Placental epithelial cell (primary cell): ENCODE data around the gene LITAFD. TPM values are rescaled to one million over a fixed set of nuclear protein-coding genes. Genes with fewer than 3 reads are reported as not detected.

Experiments used
- total RNA-seq: library from RNA; depleted of rRNA; stranded (reverse); fragments of >200 nt; gene quantifications from 2 replicates; pipeline ENCODE4 v1.2.3, GENCODE V29; 2012

LITAFD gene
- not detected in 2 replicates for total RNA-seq

DNA sequence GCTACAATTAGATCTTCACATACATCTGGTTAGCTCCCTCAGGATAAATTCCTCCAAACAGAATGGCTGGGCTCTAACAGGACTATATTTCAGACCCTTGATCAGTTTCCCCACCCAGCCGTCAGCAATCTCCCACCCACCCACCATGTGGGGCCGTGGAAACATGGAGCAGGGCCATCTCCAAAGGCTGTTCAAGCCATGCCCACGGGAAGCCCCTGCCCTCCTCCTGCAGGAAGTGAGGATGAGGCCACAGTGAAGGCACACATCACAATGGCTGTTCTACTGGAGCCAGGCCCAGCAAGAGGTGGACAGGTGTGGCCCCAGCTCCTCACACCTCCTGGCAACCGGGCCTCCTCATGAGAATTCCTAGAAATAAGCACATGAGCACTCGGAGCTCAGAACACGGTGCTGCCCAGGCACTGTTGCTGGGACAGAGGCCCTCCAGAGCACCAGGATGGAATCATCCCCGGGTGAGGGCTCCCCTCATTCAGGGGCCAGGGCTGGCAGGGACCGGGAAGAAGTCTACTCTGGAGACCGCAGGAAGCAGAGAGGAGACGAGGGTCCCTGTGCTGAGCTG, at the start of gene LITAFD:
LITAFD (plus strand) TSS at position 311 of the 577 bp plus-strand sequence. CDS start 2,005 bp downstream, outside the sequence.

DNA sequence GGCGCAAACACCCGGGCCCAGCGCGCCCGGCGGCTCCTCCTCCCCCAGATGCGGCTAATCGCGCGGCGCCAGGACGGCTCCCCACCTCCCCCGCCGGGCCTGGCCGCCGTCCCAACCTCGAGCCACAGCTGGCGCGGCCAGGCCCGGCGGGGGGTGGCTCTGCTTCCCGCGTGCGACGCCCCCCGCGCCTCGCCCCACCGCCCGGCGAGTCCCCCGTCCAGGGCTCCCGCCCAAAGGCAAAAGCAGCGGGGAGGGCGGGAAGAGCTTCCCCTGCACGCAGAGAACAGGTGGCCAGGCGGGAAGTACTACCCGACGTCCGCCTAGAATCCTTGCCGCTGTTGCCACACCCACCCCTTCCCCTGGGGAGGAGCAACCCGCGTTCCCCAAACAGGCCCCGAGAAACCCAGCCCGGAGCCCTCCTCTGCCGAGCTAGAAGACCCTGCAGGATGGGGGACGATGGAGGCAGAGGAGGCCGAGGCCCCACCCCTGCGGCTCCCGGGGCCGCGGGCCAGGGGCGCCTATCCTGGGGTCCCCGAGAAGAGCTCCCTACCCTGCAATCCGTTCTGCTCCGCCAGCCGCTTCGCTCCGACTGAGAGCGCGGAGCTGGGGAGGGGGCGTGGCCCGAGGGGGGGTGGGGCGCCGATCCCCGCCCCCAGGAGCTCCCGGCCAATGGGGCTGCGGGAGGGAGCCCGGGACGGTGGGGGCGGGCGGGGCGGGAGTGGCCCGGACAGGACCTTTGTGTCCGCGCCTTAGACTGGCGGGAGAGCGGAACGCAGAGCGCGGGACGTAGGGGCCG, 13.5 kb upstream of the LITAFD start, which contains the start of gene CARHSP1:
CARHSP1 (minus strand) TSS at position 591 of the 796 bp plus-strand sequence. CDS start 9,678 bp downstream, outside the sequence.

Other genes starting within 250 kb of the LITAFD start
- 16.9 and 27.7 TPM in 2 replicates for gene ABAT, start 207.7 kb upstream of the LITAFD start, total RNA-seq
- 2.0 and 3.9 TPM in 2 replicates for gene TMEM186, start 84.7 kb upstream of the LITAFD start, total RNA-seq
- 40.4 and 45.3 TPM in 2 replicates for gene PMM2, start 84.5 kb upstream of the LITAFD start, total RNA-seq
- 74.4 and 123 TPM in 2 replicates for gene CARHSP1, start 13.3 kb upstream of the LITAFD start, total RNA-seq
- gene USP7, start 81.6 kb downstream of the LITAFD start, total RNA-seq, result 38.5 and 49.5 TPM in 2 replicates
- 62.0 and 88.0 TPM in 2 replicates for gene HAPSTR1, start 209.3 kb downstream of the LITAFD start, total RNA-seq